ENCODE data around the gene ACTR3.
A peak's percentile ranks its signal among the peaks of the same experiment; 100 is the strongest.
"Not testable (repeated sequence)": the region's sequence is repeated elsewhere in the genome, so short reads cannot be mapped to it uniquely, and the experiment has no call there.

ACTR3 gene

GRCh38 chr2:113889471-113890252, at the start of gene ACTR3:
ACTR3 (plus strand) TSS chr2:113890089; CDS start chr2:113890280, 191 bp downstream.
- DNase-seq: peak; percentile 99

GRCh38 chr2:113840518-113840917, 49.4 kb upstream of the ACTR3 start:
- no peak for DNase-seq

GRCh38 chr2:113842919-113843736, 46.8 kb upstream of the ACTR3 start:
- DNase-seq: no peak

GRCh38 chr2:113843737-113844050, 46.2 kb upstream of the ACTR3 start:
- not testable (repeated sequence) for DNase-seq

- no peak for DNase-seq
Observed at GRCh38 chr2:113845261-113845660, 44.6 kb upstream of the ACTR3 start.

GRCh38 chr2:113845796-113846195, 44.1 kb upstream of the ACTR3 start:
- not testable (repeated sequence) for DNase-seq

- DNase-seq: no peak
Observed at GRCh38 chr2:113846429-113846828, 43.5 kb upstream of the ACTR3 start.

GRCh38 chr2:113847144-113847543, 42.7 kb upstream of the ACTR3 start:
- DNase-seq: no peak

GRCh38 chr2:113848758-113849415, 41.0 kb upstream of the ACTR3 start:
- DNase-seq: no peak

GRCh38 chr2:113850687-113851086, 39.2 kb upstream of the ACTR3 start:
- no peak for DNase-seq

GRCh38 chr2:113851640-113852039, 38.2 kb upstream of the ACTR3 start:
- no peak for DNase-seq

- no peak for DNase-seq
Observed at GRCh38 chr2:113854208-113854607, 35.7 kb upstream of the ACTR3 start.

- DNase-seq: no peak
Observed at GRCh38 chr2:113854970-113855740, 34.7 kb upstream of the ACTR3 start.

GRCh38 chr2:113857464-113857863, 32.4 kb upstream of the ACTR3 start:
- no peak for DNase-seq

GRCh38 chr2:113858764-113859163, 31.1 kb upstream of the ACTR3 start:
- no peak for DNase-seq

GRCh38 chr2:113861740-113862139, 28.1 kb upstream of the ACTR3 start:
- DNase-seq: no peak

- no peak for DNase-seq
Observed at GRCh38 chr2:113863144-113863543, 26.7 kb upstream of the ACTR3 start.

GRCh38 chr2:113867571-113867970, 22.3 kb upstream of the ACTR3 start:
- no peak for DNase-seq

- no peak for DNase-seq
Observed at GRCh38 chr2:113869253-113869652, 20.6 kb upstream of the ACTR3 start.

GRCh38 chr2:113872201-113872600, 17.7 kb upstream of the ACTR3 start:
- DNase-seq: no peak

- no peak for DNase-seq
Observed at GRCh38 chr2:113873867-113874266, 16.0 kb upstream of the ACTR3 start.

GRCh38 chr2:113875135-113875534, 14.8 kb upstream of the ACTR3 start:
- no peak for DNase-seq
